ENCODE data around the gene LYRM2. TPM values are rescaled to one million over a fixed set of nuclear protein-coding genes. Genes with fewer than 3 reads are reported as not detected.

The LYRM2 gene
- total RNA-seq, 2 experiments from 2014 or later, result 25.5 to 26.4 TPM

DNA sequence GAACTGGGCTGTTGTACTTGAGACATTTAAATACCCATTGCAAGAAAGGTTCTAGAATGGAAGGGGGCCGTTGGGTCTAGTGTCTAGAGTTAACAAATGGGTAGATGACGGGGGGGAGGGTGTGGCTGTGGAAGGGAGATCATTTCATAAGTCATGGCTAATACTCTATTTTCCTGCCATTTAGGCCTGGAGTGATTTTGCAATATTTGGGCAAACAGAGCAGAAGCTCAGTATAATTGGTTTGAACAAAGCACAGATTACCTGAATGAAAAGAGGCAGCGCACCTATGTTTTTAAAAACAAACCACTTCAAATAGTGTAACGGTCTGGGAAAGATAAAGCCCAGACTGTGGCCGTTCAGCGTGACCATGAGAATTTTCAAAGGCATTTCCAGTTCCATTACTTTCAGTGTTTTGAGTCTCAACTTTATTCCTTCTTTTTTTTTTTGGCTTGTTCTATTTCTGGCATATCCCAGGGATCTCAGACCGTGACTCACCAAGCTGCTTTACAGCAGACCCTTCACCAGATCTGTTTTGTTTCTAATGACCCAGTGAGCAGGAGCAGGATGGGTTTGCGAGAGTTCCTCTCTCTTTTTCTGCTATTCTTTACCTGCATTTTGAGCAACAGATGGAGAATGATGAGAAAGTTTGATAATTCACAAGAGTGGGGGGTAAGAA is 73.7 kb downstream of the LYRM2 start:
- intact Hi-C loops (cut with micrococcal nuclease), result no loop called here
- H3K27me3 Mint-ChIP-seq, result no peaks in the 10 kb centered on the region
- ChIA-PET POLR2A (no interaction called here), CTCF (no interaction called here)
- no peak for DNase-seq
- H3K9me3 Mint-ChIP-seq, result no peaks in the 10 kb centered on the region
- no peak overlapping the region for H3K27ac Mint-ChIP-seq
- no peak overlapping the region for H3K4me3 Mint-ChIP-seq
- H3K36me3 Mint-ChIP-seq, result no peaks in the 10 kb centered on the region
- H3K4me1 Mint-ChIP-seq (ENCODE audit: low read depth), result no peaks in the 10 kb centered on the region

- Mint-ChIP-seq H3K4me1 (ENCODE audit: low read depth) (no peaks in the 10 kb centered on the region), H3K4me3 (no peak overlapping the region), H3K27ac (no peak overlapping the region), H3K27me3 (no peaks in the 10 kb centered on the region), H3K36me3 (no peaks in the 10 kb centered on the region), H3K9me3 (no peaks in the 10 kb centered on the region)
- intact Hi-C loops (cut with micrococcal nuclease), result no loop called here
- ChIA-PET CTCF (no interaction called here), POLR2A (no interaction called here)
- no peak for DNase-seq
Observed at GRCh38 chr6:89563866-89564265, 74.7 kb downstream of the LYRM2 start.

GRCh38 chr6:89562093-89562973 is 76.2 kb downstream of the LYRM2 start:
- no peak overlapping the region for H3K27ac Mint-ChIP-seq
- CTCF ChIA-PET, result no interaction called here
- no peaks in the 10 kb centered on the region for H3K4me1 Mint-ChIP-seq (ENCODE audit: low read depth)
- H3K4me3 Mint-ChIP-seq, result no peak overlapping the region
- H3K27me3 Mint-ChIP-seq, result no peaks in the 10 kb centered on the region
- no peaks in the 10 kb centered on the region for H3K36me3 Mint-ChIP-seq
- H3K9me3 Mint-ChIP-seq, result peaks cover under 1% of the 10 kb centered on the region
- no peak for DNase-seq
- intact Hi-C loops (cut with micrococcal nuclease), result no loop called here
- POLR2A ChIA-PET, result no interaction called here

DNA sequence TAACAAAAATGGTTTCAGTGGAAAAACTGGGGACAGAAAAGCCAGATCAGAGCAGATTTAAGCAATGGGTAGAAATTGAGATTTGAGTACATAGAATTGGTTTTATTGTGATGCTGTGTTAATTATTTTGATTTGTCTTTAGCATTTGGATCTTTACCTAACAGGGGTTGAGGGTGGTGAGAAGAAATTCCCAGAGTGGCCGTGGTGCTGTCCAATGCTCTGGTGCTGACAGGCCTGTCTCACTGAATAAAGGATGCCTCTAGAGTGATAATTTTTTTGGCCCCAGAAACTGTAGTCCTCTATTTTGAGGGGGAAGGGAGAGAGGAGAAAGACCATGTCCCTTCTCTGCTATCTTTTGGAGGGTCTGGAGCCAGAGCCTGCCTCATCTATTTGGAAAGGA is 79.1 kb downstream of the LYRM2 start:
- H3K4me3 Mint-ChIP-seq, result no peak overlapping the region
- DNase-seq, result no peak
- intact Hi-C loops (cut with micrococcal nuclease), result no loop called here

GRCh38 chr6:89555806-89556205 is 82.7 kb downstream of the LYRM2 start:
- no peaks in the 10 kb centered on the region for H3K36me3 Mint-ChIP-seq
- intact Hi-C loops (cut with micrococcal nuclease), result no loop called here
- peaks cover 1% of the 10 kb centered on the region for H3K27me3 Mint-ChIP-seq
- H3K4me1 Mint-ChIP-seq (ENCODE audit: low read depth), result no peaks in the 10 kb centered on the region
- ChIA-PET POLR2A (no interaction called here), CTCF (no interaction called here)
- H3K27ac Mint-ChIP-seq, result no peak overlapping the region
- peaks cover 5% of the 10 kb centered on the region for H3K9me3 Mint-ChIP-seq
- no peak overlapping the region for H3K4me3 Mint-ChIP-seq
- DNase-seq, result no peak

More for the DNA sequence above, 79.1 kb downstream of the LYRM2 start:
- Mint-ChIP-seq H3K27ac (no peak overlapping the region), H3K4me1 (ENCODE audit: low read depth) (no peaks in the 10 kb centered on the region), H3K9me3 (peaks cover 5% of the 10 kb centered on the region), H3K27me3 (peaks cover 1% of the 10 kb centered on the region), H3K36me3 (no peaks in the 10 kb centered on the region)
- POLR2A ChIA-PET, result no interaction called here
- CTCF ChIA-PET, result no interaction called here

DNA sequence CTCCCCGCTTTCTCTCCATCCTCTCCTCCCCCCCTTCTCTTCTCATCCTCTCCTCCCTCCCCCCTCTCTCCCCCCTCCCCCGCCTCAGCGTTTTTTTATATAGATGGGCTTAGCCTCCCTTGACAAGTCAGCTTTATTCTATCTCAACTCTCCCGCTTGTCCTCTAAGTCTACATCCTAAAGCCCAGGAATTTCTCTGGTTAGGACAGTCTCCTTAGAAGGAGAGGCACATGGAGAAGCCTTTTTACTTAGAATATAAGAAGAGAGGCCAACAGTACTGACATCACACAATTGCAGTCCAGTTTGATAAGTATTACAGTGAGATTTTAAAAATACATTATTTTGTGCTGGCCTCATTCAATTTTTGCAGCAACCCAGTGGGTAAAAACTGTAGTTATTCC is 83.5 kb downstream of the LYRM2 start:
- H3K36me3 Mint-ChIP-seq, result no peaks in the 10 kb centered on the region
- H3K4me1 Mint-ChIP-seq (ENCODE audit: low read depth), result no peaks in the 10 kb centered on the region
- H3K4me3 Mint-ChIP-seq, result no peak overlapping the region
- H3K27me3 Mint-ChIP-seq, result peaks cover 1% of the 10 kb centered on the region
- peaks cover 5% of the 10 kb centered on the region for H3K9me3 Mint-ChIP-seq
- ChIA-PET POLR2A (no interaction called here), CTCF (no interaction called here)
- intact Hi-C loops (cut with micrococcal nuclease), result no loop called here
- DNase-seq, result no peak
- no peak overlapping the region for H3K27ac Mint-ChIP-seq

DNA sequence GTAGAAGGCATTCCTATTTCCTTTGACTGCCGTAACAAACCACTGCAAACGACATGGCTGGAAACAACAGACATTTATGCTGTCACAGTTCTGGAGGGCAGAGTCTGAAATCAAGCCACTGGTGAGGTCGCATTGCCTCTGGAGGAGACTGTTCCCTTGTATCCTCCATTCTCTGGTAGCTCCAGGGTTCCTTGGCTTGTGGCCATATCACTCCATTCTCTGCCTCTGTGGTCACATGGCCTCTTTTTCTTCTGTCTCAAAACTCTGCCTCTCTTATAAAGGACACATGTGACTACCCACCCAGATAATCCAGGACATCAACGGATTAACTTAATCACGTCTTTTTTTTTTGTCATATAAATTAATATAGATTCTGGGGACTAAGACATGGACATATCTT is 84.4 kb downstream of the LYRM2 start:
- H3K9me3 Mint-ChIP-seq, result peaks cover 5% of the 10 kb centered on the region
- H3K36me3 Mint-ChIP-seq, result no peaks in the 10 kb centered on the region
- CTCF ChIA-PET, result no interaction called here
- H3K27ac Mint-ChIP-seq, result no peak overlapping the region
- H3K4me1 Mint-ChIP-seq (ENCODE audit: low read depth), result no peaks in the 10 kb centered on the region
- H3K27me3 Mint-ChIP-seq, result peaks cover 1% of the 10 kb centered on the region
- POLR2A ChIA-PET, result no interaction called here
- intact Hi-C loops (cut with micrococcal nuclease), result no loop called here
- DNase-seq, result no peak
- no peak overlapping the region for H3K4me3 Mint-ChIP-seq

GRCh38 chr6:89553431-89553830 is 85.1 kb downstream of the LYRM2 start:
- peaks cover 5% of the 10 kb centered on the region for H3K9me3 Mint-ChIP-seq
- ChIA-PET CTCF (no interaction called here), POLR2A (no interaction called here)
- H3K27ac Mint-ChIP-seq, result no peak overlapping the region
- DNase-seq, result no peak
- no peaks in the 10 kb centered on the region for H3K36me3 Mint-ChIP-seq
- no peaks in the 10 kb centered on the region for H3K4me1 Mint-ChIP-seq (ENCODE audit: low read depth)
- H3K27me3 Mint-ChIP-seq, result peaks cover 1% of the 10 kb centered on the region
- H3K4me3 Mint-ChIP-seq, result no peak overlapping the region
- intact Hi-C loops (cut with micrococcal nuclease), result no loop called here

DNA sequence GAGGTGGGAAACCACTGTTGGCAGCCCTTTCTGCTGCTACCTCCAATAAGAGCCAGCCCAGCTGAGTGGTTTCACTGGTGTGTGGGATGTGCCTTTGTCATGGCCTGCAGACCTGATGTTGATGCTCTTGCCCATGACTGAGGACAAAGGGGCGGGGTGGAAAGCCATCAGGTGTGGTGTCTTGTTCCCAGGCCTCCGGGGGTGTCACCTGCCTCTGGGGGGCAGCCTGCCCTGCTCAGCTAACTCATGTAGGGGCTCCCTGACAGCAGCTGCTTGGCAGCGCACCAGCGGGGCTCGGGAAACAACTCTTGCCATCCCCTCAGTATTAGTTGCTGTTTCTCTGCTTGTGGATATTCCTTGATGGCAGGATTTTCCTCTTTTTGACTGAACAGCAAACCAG is 91.3 kb downstream of the LYRM2 start:
- intact Hi-C loops (cut with micrococcal nuclease), result no loop called here
- no peak for DNase-seq
- Mint-ChIP-seq H3K4me1 (ENCODE audit: low read depth) (no peaks in the 10 kb centered on the region), H3K4me3 (no peak overlapping the region), H3K27ac (no peak overlapping the region), H3K27me3 (no peaks in the 10 kb centered on the region), H3K9me3 (no peaks in the 10 kb centered on the region), H3K36me3 (no peaks in the 10 kb centered on the region)
- POLR2A ChIA-PET, result no interaction called here
- CTCF ChIA-PET, result no interaction called here

DNA sequence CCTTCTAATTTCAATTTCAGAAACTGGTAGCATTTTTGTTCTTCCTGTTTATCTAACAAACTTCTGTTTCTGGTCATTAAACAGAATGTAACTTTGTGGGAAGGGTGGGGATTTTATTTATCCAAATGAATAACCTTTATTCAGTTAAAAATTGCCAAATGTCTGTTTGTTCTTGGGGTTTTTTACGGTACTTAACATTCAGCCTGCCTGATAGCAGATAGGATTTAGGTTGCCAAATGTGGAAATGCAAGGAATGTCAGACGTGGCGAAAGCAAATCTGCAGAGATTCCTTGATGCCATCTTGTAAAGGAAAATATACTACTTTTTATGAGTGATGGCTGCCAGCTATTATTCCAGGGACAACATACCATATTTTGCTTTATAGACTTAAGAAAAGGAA is 95.7 kb downstream of the LYRM2 start:
- H3K27me3 Mint-ChIP-seq, result no peaks in the 10 kb centered on the region
- H3K27ac Mint-ChIP-seq, result no peak overlapping the region
- no peaks in the 10 kb centered on the region for H3K9me3 Mint-ChIP-seq
- DNase-seq, result no peak
- H3K4me1 Mint-ChIP-seq (ENCODE audit: low read depth), result no peaks in the 10 kb centered on the region
- no peak overlapping the region for H3K4me3 Mint-ChIP-seq
- ChIA-PET POLR2A (no interaction called here), CTCF (no interaction called here)
- intact Hi-C loops (cut with micrococcal nuclease), result no loop called here
- H3K36me3 Mint-ChIP-seq, result no peaks in the 10 kb centered on the region

DNA sequence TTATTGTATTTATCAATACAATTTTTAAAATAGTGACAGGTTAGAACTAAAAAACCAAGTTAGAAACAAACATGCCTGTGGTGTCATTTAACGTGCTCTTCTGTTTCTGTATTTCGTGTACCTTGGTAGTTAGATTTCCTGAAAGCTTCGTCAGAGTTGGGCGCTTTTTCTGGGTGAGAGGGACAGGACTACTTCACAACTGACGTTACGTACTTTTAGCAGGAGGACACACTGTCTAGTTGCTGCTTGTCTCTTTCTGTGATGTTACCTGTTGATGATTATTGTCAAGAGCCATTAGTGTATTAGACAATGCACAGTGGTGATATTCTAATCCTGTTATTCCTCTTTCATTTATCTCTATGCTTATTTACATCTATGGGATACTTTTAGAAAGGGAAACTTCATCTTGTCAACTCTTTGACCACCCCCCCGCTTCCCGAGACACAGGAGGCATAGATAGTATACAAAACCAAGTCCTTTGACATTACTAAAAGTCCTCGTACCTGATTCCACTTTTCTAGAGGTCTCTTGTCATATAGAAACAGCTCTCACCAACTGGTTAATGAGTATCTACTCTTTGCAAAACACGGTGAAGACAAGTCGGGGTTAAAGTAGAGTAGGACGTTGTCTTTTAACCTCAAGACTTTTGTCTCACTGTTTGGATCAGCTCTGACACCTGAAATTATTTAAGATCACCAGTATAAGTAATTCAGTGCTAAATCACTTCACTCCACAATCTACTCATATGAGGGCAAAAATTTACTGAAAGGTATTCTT is 96.3 kb downstream of the LYRM2 start:
- intact Hi-C loops (cut with micrococcal nuclease), result no loop called here
- CTCF ChIA-PET, result no interaction called here
- POLR2A ChIA-PET, result no interaction called here

GRCh38 chr6:89539779-89540178 is 98.8 kb downstream of the LYRM2 start:
- H3K27ac Mint-ChIP-seq, result no peak overlapping the region
- CTCF ChIA-PET, result no interaction called here

More for the DNA sequence above, 96.3 kb downstream of the LYRM2 start:
- H3K27ac Mint-ChIP-seq, result no peak overlapping the region
- DNase-seq, result no peak
- H3K9me3 Mint-ChIP-seq, result no peaks in the 10 kb centered on the region
- H3K36me3 Mint-ChIP-seq, result no peaks in the 10 kb centered on the region
- H3K4me3 Mint-ChIP-seq, result no peak overlapping the region
- H3K27me3 Mint-ChIP-seq, result no peaks in the 10 kb centered on the region
- no peaks in the 10 kb centered on the region for H3K4me1 Mint-ChIP-seq (ENCODE audit: low read depth)

More at GRCh38 chr6:89539779-89540178, 98.8 kb downstream of the LYRM2 start:
- intact Hi-C loops (cut with micrococcal nuclease), result no loop called here
- Mint-ChIP-seq H3K4me1 (ENCODE audit: low read depth) (no peaks in the 10 kb centered on the region), H3K36me3 (no peaks in the 10 kb centered on the region), H3K9me3 (no peaks in the 10 kb centered on the region), H3K27me3 (no peaks in the 10 kb centered on the region), H3K4me3 (no peak overlapping the region)
- DNase-seq, result no peak
- POLR2A ChIA-PET, result no interaction called here

All from activated CD4-positive, alpha-beta memory T cell treated with anti-CD3 and anti-CD28 coated beads for 36 hours (primary cell).